Measurements from ENCODE around the gene DTX3.
"Not testable (repeated sequence)": the region's sequence is repeated elsewhere in the genome, so short reads cannot be mapped to it uniquely, and the experiment has no call there.

DTX3 gene

DNA sequence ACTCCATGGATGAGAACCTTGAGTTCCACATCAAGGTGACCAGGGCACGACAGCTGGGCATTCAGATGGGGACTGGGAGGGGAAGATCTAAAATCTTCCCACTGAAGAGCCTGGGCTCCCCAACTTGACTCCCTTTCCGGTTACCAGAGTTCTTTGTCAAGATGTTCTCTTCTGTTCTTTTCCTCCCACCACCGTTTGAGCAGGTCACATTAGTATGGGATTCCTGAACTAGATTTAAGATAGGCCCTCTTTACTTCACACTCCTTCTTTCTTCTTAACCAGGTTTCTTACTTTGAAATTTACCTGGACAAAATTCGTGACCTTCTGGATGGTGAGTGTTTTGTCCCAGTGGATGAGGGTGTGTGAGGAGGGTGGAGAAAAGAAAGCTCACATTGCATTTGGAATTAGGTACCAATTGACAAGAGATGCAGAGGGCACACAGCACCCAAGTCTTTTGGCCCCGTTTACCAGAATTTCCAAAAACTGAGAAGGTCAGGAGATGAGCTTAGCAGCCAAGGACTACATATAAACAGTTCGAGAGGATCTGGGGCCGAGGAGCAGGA lies 40.4 kb upstream of the DTX3 start (continued):
- TF ChIP-seq, protein P1, sequence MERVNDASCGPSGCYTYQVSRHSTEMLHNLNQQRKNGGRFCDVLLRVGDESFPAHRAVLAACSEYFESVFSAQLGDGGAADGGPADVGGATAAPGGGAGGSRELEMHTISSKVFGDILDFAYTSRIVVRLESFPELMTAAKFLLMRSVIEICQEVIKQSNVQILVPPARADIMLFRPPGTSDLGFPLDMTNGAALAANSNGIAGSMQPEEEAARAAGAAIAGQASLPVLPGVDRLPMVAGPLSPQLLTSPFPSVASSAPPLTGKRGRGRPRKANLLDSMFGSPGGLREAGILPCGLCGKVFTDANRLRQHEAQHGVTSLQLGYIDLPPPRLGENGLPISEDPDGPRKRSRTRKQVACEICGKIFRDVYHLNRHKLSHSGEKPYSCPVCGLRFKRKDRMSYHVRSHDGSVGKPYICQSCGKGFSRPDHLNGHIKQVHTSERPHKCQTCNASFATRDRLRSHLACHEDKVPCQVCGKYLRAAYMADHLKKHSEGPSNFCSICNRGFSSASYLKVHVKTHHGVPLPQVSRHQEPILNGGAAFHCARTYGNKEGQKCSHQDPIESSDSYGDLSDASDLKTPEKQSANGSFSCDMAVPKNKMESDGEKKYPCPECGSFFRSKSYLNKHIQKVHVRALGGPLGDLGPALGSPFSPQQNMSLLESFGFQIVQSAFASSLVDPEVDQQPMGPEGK (CRISPR knock-in tag; IDR thresholded peaks at IDR 0.05; ENCODE audit: borderline replicate concordance) = no peak

DNA sequence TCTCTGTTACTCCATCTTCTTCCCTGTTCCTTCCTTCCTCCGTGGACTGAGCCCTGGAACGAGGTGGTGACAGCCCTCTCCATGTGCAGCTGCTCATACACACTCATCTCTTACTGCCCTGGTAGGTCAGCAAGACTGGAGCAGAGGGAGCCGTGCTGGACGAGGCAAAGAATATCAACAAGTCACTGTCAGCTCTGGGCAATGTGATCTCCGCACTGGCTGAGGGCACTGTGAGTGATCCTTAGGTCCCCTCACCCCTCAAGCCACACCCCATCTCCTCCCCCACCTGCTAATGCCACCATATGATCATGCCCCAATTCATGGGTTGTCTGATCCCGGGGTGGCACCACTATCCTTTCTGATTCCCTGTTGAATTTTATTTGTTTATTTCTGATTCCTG lies 35.8 kb upstream of the DTX3 start:
- TF ChIP-seq ZFP3 (CRISPR knock-in tag; IDR thresholded peaks at IDR 0.05) = no peak
- TF ChIP-seq, protein P2, sequence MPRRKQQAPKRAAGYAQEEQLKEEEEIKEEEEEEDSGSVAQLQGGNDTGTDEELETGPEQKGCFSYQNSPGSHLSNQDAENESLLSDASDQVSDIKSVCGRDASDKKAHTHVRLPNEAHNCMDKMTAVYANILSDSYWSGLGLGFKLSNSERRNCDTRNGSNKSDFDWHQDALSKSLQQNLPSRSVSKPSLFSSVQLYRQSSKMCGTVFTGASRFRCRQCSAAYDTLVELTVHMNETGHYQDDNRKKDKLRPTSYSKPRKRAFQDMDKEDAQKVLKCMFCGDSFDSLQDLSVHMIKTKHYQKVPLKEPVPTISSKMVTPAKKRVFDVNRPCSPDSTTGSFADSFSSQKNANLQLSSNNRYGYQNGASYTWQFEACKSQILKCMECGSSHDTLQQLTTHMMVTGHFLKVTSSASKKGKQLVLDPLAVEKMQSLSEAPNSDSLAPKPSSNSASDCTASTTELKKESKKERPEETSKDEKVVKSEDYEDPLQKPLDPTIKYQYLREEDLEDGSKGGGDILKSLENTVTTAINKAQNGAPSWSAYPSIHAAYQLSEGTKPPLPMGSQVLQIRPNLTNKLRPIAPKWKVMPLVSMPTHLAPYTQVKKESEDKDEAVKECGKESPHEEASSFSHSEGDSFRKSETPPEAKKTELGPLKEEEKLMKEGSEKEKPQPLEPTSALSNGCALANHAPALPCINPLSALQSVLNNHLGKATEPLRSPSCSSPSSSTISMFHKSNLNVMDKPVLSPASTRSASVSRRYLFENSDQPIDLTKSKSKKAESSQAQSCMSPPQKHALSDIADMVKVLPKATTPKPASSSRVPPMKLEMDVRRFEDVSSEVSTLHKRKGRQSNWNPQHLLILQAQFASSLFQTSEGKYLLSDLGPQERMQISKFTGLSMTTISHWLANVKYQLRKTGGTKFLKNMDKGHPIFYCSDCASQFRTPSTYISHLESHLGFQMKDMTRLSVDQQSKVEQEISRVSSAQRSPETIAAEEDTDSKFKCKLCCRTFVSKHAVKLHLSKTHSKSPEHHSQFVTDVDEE (CRISPR knock-in tag; IDR thresholded peaks at IDR 0.05) = no peak
- no peak for TF ChIP-seq ZNF565 (CRISPR knock-in tag; conservative IDR thresholded peaks at IDR 0.05; ENCODE audit: low read depth)
- no peak for TF ChIP-seq TCF4 (CRISPR knock-in tag; IDR thresholded peaks at IDR 0.05; ENCODE audit: borderline replicate concordance)
- no peak for TF ChIP-seq TOX (CRISPR knock-in tag; IDR thresholded peaks at IDR 0.05; ENCODE audit: borderline replicate concordance)
- no peak for TF ChIP-seq ZFP30 (CRISPR knock-in tag; IDR thresholded peaks at IDR 0.05)
- TF ChIP-seq, protein P3, sequence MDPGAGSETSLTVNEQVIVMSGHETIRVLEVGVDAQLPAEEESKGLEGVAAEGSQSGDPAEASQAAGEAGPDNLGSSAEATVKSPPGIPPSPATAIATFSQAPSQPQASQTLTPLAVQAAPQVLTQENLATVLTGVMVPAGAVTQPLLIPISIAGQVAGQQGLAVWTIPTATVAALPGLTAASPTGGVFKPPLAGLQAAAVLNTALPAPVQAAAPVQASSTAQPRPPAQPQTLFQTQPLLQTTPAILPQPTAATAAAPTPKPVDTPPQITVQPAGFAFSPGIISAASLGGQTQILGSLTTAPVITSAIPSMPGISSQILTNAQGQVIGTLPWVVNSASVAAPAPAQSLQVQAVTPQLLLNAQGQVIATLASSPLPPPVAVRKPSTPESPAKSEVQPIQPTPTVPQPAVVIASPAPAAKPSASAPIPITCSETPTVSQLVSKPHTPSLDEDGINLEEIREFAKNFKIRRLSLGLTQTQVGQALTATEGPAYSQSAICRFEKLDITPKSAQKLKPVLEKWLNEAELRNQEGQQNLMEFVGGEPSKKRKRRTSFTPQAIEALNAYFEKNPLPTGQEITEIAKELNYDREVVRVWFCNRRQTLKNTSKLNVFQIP (CRISPR knock-in tag; IDR thresholded peaks at IDR 0.05; ENCODE audit: borderline replicate concordance, low read depth) = no peak
- TF ChIP-seq ISL1 (CRISPR knock-in tag; IDR thresholded peaks at IDR 0.05) = no peak
- no peak for TF ChIP-seq GLIS3 (CRISPR knock-in tag; IDR thresholded peaks at IDR 0.05)
- ATAC-seq = no peak

DNA sequence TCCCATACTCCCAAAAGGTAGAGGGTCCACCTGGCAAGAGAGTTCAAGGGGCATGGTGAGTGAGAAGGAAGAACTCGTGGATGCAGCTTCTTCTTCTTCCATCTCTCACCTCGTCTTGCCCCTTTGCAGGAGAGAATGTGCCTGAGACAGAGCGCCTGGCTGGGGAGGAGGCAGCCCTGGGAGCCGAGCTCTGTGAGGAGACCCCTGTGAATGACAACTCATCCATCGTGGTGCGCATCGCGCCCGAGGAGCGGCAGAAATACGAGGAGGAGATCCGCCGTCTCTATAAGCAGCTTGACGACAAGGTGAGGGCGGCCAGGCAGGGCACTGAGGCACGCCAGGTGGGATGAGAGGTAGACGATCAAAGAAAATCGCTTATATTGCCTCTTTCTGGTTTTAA lies 34.8 kb upstream of the DTX3 start:
- ATAC-seq = no peak
- no peak for TF ChIP-seq ESRRG (CRISPR knock-in tag; IDR thresholded peaks at IDR 0.05)
- TF ChIP-seq TOX (CRISPR knock-in tag; IDR thresholded peaks at IDR 0.05; ENCODE audit: borderline replicate concordance) = no peak
- no peak for TF ChIP-seq OSR1 (CRISPR knock-in tag; IDR thresholded peaks at IDR 0.05)
- no peak for TF ChIP-seq SNAI2 (CRISPR knock-in tag; IDR thresholded peaks at IDR 0.05)
- TF ChIP-seq GLIS3 (CRISPR knock-in tag; IDR thresholded peaks at IDR 0.05) = no peak
- TF ChIP-seq, protein P2 (CRISPR knock-in tag; IDR thresholded peaks at IDR 0.05) = no peak
- TF ChIP-seq CSDC2 (CRISPR knock-in tag; IDR thresholded peaks at IDR 0.05) = no peak
- no peak for TF ChIP-seq ZNF8 (CRISPR knock-in tag; IDR thresholded peaks at IDR 0.05)
- no peak for TF ChIP-seq ISL1 (CRISPR knock-in tag; IDR thresholded peaks at IDR 0.05)
- TF ChIP-seq, protein P3 (CRISPR knock-in tag; IDR thresholded peaks at IDR 0.05; ENCODE audit: borderline replicate concordance, low read depth) = no peak
- TF ChIP-seq, protein P4, sequence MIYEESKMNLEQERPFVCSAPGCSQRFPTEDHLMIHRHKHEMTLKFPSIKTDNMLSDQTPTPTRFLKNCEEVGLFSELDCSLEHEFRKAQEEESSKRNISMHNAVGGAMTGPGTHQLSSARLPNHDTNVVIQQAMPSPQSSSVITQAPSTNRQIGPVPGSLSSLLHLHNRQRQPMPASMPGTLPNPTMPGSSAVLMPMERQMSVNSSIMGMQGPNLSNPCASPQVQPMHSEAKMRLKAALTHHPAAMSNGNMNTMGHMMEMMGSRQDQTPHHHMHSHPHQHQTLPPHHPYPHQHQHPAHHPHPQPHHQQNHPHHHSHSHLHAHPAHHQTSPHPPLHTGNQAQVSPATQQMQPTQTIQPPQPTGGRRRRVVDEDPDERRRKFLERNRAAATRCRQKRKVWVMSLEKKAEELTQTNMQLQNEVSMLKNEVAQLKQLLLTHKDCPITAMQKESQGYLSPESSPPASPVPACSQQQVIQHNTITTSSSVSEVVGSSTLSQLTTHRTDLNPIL (CRISPR knock-in tag; IDR thresholded peaks at IDR 0.05; ENCODE audit: low read depth) = no peak
- no peak for TF ChIP-seq ZNF70 (CRISPR knock-in tag; IDR thresholded peaks at IDR 0.05)
- TF ChIP-seq, protein P1 (CRISPR knock-in tag; IDR thresholded peaks at IDR 0.05; ENCODE audit: borderline replicate concordance) = no peak
- no peak for TF ChIP-seq ZNF565 (CRISPR knock-in tag; conservative IDR thresholded peaks at IDR 0.05; ENCODE audit: low read depth)

DNA sequence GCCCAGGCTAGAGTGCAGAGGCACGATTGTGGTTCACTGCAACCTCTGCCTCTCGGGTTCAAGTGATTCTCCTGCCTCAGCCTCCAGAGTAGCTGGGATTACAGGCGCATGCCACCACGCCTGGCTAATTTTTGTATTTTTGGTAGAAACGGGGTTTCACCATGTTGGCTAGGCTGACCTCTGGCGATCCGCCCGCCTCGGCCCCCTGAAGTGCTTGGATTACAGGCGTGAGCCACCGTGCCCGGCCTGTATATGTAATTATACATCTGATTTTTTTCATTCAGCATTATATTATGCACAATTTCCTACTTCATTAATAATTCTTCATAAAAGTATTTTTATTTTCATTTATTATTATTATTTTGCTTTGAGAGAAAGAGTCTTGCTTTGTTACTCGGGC lies 34.2 kb upstream of the DTX3 start:
- ATAC-seq = not testable (repeated sequence)

Data from SK-N-SH treated with all-trans-retinoic acid at 6 μM for 48 hours (cell line).